Dermis microvascular lymphatic vessel endothelial cell (primary cell): ENCODE data around the gene AGBL2. TPM values are rescaled to one million over a fixed set of nuclear protein-coding genes. Genes with fewer than 3 reads are reported as not detected.

Experiments
- DNase-seq, 2 donors: peaks; one replicate each; pipeline versions ENCODE4 v3.0.0 to v3.0.0-alpha.2; 2010; ENCODE audit warnings: low read depth in 2 of 2
- total RNA-seq: library from RNA; depleted of rRNA; stranded (reverse); fragments of >200 nt; gene quantifications from 2 replicates; pipeline ENCODE4 v1.2.1, GENCODE V29; 2014

AGBL2 gene
- total RNA-seq, 1 donor from 2014 or later: 0.13 TPM

- DNase-seq: peak in 1 of 2 donors; percentile 37
Measured at GRCh38 chr11:47631473-47631872, 83.7 kb downstream of the AGBL2 start.

- DNase-seq: no peak
Measured at GRCh38 chr11:47628026-47628425, 87.1 kb downstream of the AGBL2 start.

DNA sequence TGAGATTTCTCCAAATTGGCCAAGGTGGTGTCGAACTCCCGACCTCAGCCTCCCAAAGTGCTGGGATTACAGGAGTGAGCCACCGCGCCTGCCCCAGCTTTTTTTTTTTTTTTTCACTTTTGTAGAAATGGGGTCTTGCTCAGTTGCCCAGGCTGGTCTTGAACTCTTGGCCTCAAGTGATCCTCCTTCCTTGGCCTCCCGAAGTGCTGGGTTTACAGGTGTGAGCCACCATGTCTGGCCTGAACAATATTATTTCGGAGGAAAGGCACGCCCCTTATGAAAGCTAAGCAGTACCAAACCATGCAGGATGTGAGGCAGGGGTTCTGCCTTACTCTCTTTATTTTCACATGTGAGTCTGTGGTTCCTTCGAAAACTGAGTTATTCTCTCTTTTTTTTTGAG is 88.9 kb downstream of the AGBL2 start:
- no peak for DNase-seq

DNA sequence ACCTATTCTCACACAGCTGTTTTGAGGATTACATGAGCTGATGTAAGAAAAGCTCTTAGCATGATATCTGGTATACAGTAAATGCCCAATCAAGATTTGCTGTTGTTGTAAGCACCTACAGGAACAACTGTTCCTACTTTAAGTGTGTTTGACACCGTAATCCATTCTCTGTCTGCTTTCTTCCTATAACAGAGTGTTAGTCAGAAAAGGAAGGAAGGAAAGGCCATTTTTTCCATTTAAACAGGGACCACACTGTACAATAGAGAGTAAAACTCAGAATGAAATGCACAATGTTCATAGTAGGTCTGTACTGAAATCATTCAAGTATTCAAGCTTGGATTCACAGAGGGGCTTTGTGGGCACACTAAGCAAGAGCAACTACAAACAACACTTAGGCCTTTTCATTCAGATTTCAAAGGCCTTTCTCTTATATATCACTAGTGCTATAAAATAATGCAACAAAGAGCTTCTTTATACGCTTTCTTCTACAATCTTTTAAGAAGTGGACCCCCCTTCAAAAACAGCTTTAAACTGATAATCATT is 94.3 kb downstream of the AGBL2 start:
- DNase-seq: peak in 1 of 2 donors; percentile 43

- peak in 1 of 2 donors; percentile 19 for DNase-seq
Measured at GRCh38 chr11:47617417-47617809, 97.8 kb downstream of the AGBL2 start.

DNA sequence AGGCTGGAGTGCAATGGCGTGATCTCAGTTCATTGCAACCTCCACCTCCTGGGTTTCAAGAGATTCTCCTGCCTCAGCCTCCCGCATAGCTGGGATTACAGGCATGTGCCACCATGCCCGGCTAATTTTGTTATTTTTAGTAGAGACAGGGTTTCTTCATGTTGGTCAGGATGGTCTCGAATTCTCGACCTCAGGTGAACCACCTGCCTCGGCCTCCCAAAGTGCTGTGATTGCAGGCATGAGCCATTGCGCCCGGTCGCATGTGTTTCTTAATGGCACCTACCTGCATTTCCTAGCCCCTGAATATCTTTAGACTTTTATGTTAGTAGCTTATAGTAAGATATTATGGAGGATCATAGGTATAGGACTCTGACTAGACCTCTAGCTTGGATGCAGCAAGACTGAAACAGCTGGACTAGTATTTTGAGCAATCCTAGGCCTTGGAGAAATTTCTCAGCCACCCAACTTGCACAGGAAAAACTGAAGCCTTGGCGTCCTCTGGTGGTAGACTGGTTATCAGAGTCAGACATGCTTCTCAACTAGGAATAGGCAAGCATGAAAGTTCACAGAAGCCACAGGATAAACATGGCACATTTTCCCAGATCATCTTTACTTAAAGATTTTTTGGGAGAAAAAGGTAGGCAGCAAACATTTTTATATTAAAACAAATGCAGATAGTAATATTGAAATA is 98.3 kb downstream of the AGBL2 start:
- DNase-seq: peak; percentile 58 to 76

GRCh38 chr11:47615249-47615648 is 99.9 kb downstream of the AGBL2 start:
- no peak for DNase-seq

GRCh38 chr11:47611348-47611794 is 103.8 kb downstream of the AGBL2 start:
- no peak for DNase-seq

DNA sequence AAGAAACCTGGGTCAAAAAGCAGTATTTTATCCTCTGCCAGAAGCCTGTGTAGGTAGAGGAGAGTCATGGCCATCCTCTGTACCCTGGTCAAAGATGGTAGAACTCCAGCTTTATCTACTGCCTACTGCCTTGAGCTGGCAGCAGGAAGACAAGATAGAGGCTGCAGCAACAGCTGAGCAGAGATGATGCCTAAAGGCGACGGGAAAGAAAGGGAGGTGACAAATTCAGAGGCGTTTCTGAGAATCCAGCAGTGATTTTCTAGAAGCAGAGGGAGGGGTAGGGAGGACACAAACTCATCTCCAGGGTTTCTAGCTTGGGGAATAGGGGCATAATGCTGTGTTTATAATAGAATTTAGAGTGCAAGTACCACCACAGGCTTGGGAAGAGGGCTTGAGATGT is 105.5 kb downstream of the AGBL2 start:
- DNase-seq: no peak

Other genes with a start within 250 kb of the AGBL2 start
- 57.9 and 84.6 TPM in 2 replicates for gene CELF1, start 162.2 kb downstream of the AGBL2 start, total RNA-seq
- 65.0 and 67.9 TPM in 2 replicates for gene PTPMT1, start 149.8 kb downstream of the AGBL2 start, total RNA-seq
- gene KBTBD4, start 136.4 kb downstream of the AGBL2 start, total RNA-seq: 29.3 and 38.2 TPM in 2 replicates
- gene NDUFS3, start 136.3 kb downstream of the AGBL2 start, total RNA-seq: 75.0 and 85.7 TPM in 2 replicates
- not detected in 2 replicates for gene FAM180B, start 128.7 kb downstream of the AGBL2 start, total RNA-seq
- 0.13 TPM in 1 of 2 replicates, not detected in the other for gene C1QTNF4, start 121.0 kb downstream of the AGBL2 start, total RNA-seq
- gene MTCH2, start 72.8 kb downstream of the AGBL2 start, total RNA-seq: 85.2 and 106 TPM in 2 replicates
- 31.1 and 35.7 TPM in 2 replicates for gene FNBP4, start 52.0 kb upstream of the AGBL2 start, total RNA-seq
- 19.9 and 20.4 TPM in 2 replicates for gene NUP160, start 133.0 kb upstream of the AGBL2 start, total RNA-seq